DND-41 (cell line): ENCODE data around the gene NTSR1.

Experiments
- ATAC-seq: fragments of 200-7000 bp; cut with Tn5 transposase; 3 replicates; pipeline ENCODE4 v1.9.1; 2021; ENCODE audit warnings: low read depth; ENCODE audit not compliant: insufficient read depth
- DNase-seq: peaks from one replicate; pipeline ENCODE4 v3.0.0-alpha.2; 2020
- H2AFZ ChIP-seq: 2 replicates; pipeline ENCODE4 v1.6.0; 2012; ENCODE audit warnings: low read depth, low read length
- H3K27ac ChIP-seq: 2 replicates; pipeline ENCODE4 v1.5.1; 2012; ENCODE audit warnings: low read length, inconsistent platforms
- H3K27me3 ChIP-seq: fragments of 200-600 bp; sonication (generic); 2 replicates; pipeline ENCODE4 v1.6.0; 2012; ENCODE audit warnings: low read length, mild to moderate bottlenecking, inconsistent platforms; ENCODE audit not compliant: insufficient read depth, poor library complexity
- H3K36me3 ChIP-seq: 2 replicates; pipeline ENCODE4 v1.5.1; 2012; ENCODE audit warnings: low read length, inconsistent platforms; ENCODE audit not compliant: insufficient read depth
- H3K4me1 ChIP-seq: 2 replicates; pipeline ENCODE4 v1.5.1; 2012; ENCODE audit warnings: mild to moderate bottlenecking, low read length; ENCODE audit not compliant: insufficient read depth
- H3K4me2 ChIP-seq: 2 replicates; pipeline ENCODE4 v1.6.0; 2012; ENCODE audit warnings: mild to moderate bottlenecking, moderate library complexity, low read length, inconsistent platforms; ENCODE audit not compliant: insufficient read depth
- H3K4me3 ChIP-seq, 2 experiments: fragments of 200-600 bp in 1 of 2; shearing (Covaris generic) in 1 of 2; 2 replicates each; pipeline ENCODE4 v1.5.1; 2012 to 2016; ENCODE audit warnings: inconsistent platforms in 2 of 2, low read length in 2 of 2, mild to moderate bottlenecking in 2 of 2, low read depth in 1 of 2, moderate library complexity in 1 of 2
- H3K79me2 ChIP-seq: 2 replicates; pipeline ENCODE4 v1.6.0; 2012; ENCODE audit warnings: low read length, inconsistent platforms; ENCODE audit not compliant: insufficient read depth
- H3K9ac ChIP-seq: 2 replicates; pipeline ENCODE4 v1.6.0; 2012; ENCODE audit warnings: low read depth, mild to moderate bottlenecking, inconsistent platforms, low read length, moderate library complexity
- H3K9me3 ChIP-seq: 2 replicates; pipeline ENCODE4 v1.5.1; 2012; ENCODE audit warnings: low read length, moderate library complexity, mild to moderate bottlenecking, inconsistent platforms; ENCODE audit not compliant: insufficient read depth, severe bottlenecking
- H4K20me1 ChIP-seq: 2 replicates; pipeline ENCODE4 v1.6.0; 2012; ENCODE audit warnings: low read length; ENCODE audit not compliant: insufficient read depth
- CTCF ChIP-seq: IDR thresholded peaks from 2 replicates; pipeline ENCODE4 v1.5.1; 2012; ENCODE audit warnings: borderline replicate concordance, low read length, moderate library complexity, mild to moderate bottlenecking; ENCODE audit not compliant: poor library complexity, severe bottlenecking; ENCODE audit errors: extremely low read depth
- EZH2 ChIP-seq: IDR thresholded peaks from 3 replicates; pipeline ENCODE4 v1.6.1; 2012; ENCODE audit warnings: borderline replicate concordance, low read depth, mild to moderate bottlenecking, moderate library complexity, low read length, inconsistent platforms; ENCODE audit not compliant: severe bottlenecking

The NTSR1 gene

DNA sequence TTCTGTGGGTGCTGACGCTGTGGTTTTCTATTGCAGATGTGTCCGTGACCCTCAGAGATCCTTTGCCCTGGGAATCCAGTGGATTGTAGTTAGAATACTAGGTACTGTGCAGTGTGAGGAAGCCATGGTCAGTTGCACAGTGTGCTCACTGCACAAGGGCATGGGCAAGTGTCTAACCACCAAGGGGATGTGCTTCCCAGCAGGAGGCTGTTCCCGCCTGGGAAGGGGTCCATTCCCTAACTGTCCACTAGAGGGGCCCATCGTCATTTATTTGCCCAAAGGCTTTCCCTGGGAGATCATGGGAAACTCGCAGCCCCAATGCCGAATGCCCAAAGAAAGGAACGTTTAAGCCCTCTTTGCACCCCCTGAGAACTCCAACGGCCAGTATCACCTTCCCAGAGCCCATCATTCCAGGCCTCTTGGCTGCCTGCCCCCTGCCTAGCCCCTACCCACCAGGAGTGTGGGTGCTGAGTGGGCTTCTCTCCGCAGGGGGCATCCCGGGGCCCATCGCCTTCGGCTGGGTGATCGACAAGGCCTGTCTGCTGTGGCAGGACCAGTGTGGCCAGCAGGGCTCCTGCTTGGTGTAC, 40.1 kb upstream of the NTSR1 start:
- no peak overlapping the region for H2AFZ ChIP-seq
- DNase-seq (peak; percentile 55), ATAC-seq (peak; percentile 54)
- no peaks in the 10 kb centered on the region for H3K9me3 ChIP-seq
- H3K9ac ChIP-seq, result no peak overlapping the region
- H3K27me3 ChIP-seq, result no peaks in the 10 kb centered on the region
- H4K20me1 ChIP-seq, result peaks cover 36% of the 10 kb centered on the region
- no peak overlapping the region for H3K4me3 ChIP-seq
- no peak overlapping the region for H3K27ac ChIP-seq
- H3K79me2 ChIP-seq, result no peaks in the 10 kb centered on the region
- H3K4me2 ChIP-seq, result no peak overlapping the region
- no peaks in the 10 kb centered on the region for H3K4me1 ChIP-seq
- TF ChIP-seq CTCF (peak; percentile 82), EZH2 (no peak)
- peaks cover 60% of the 10 kb centered on the region for H3K36me3 ChIP-seq

GRCh38 chr20:62669249-62669648, 39.4 kb upstream of the NTSR1 start:
- no peaks in the 10 kb centered on the region for H3K4me1 ChIP-seq
- no peak for TF ChIP-seq EZH2
- TF ChIP-seq CTCF, result no peak
- H3K9ac ChIP-seq, result no peak overlapping the region
- H3K9me3 ChIP-seq, result no peaks in the 10 kb centered on the region
- no peak overlapping the region for H3K4me3 ChIP-seq
- no peak overlapping the region for H2AFZ ChIP-seq
- H3K36me3 ChIP-seq, result peaks cover 56% of the 10 kb centered on the region
- H3K27ac ChIP-seq, result no peak overlapping the region
- DNase-seq, result no peak
- no peak overlapping the region for H3K4me2 ChIP-seq
- H3K27me3 ChIP-seq, result no peaks in the 10 kb centered on the region
- no peaks in the 10 kb centered on the region for H3K79me2 ChIP-seq
- no peak for ATAC-seq
- H4K20me1 ChIP-seq, result peaks cover 32% of the 10 kb centered on the region

GRCh38 chr20:62670156-62670555, 38.5 kb upstream of the NTSR1 start:
- no peak overlapping the region for H2AFZ ChIP-seq
- TF ChIP-seq EZH2, result no peak
- no peak for TF ChIP-seq CTCF
- peaks cover 27% of the 10 kb centered on the region for H4K20me1 ChIP-seq
- H3K79me2 ChIP-seq, result no peaks in the 10 kb centered on the region
- ATAC-seq (no peak), DNase-seq (no peak)
- H3K4me1 ChIP-seq, result no peaks in the 10 kb centered on the region
- no peak overlapping the region for H3K4me2 ChIP-seq
- no peak overlapping the region for H3K9ac ChIP-seq
- peaks cover 52% of the 10 kb centered on the region for H3K36me3 ChIP-seq
- no peak overlapping the region for H3K27ac ChIP-seq
- H3K27me3 ChIP-seq, result no peaks in the 10 kb centered on the region
- H3K9me3 ChIP-seq, result no peaks in the 10 kb centered on the region
- no peak overlapping the region for H3K4me3 ChIP-seq

- DNase-seq (no peak), ATAC-seq (no peak)
- H3K27ac ChIP-seq, result no peak overlapping the region
Observed at GRCh38 chr20:62670998-62671397, 37.6 kb upstream of the NTSR1 start.

More at GRCh38 chr20:62670998-62671397, 37.6 kb upstream of the NTSR1 start:
- Histone ChIP-seq H3K79me2 (no peaks in the 10 kb centered on the region), H3K4me2 (no peak overlapping the region), H3K36me3 (peaks cover 50% of the 10 kb centered on the region), H4K20me1 (peaks cover 23% of the 10 kb centered on the region), H3K9me3 (no peaks in the 10 kb centered on the region), H2AFZ (no peak overlapping the region), H3K4me1 (no peaks in the 10 kb centered on the region), H3K27me3 (no peaks in the 10 kb centered on the region), H3K4me3 (no peak overlapping the region), H3K9ac (no peak overlapping the region)
- TF ChIP-seq CTCF (no peak), EZH2 (no peak)
